Right lobe of liver (tissue), 6 donors: ENCODE measurements around the gene NDUFA5. TPM values are rescaled to one million over a fixed set of nuclear protein-coding genes. Genes with fewer than 3 reads are reported as not detected.
"Not testable (repeated sequence)": the region's sequence is repeated elsewhere in the genome, so short reads cannot be mapped to it uniquely, and the experiment has no call there.

Experiments used
- ATAC-seq, 4 donors: fragments of 200-7000 bp; cut with Tn5 transposase; one replicate each; pipeline ENCODE4 v1.9.1; 2020; ENCODE audit warnings: mild to moderate bottlenecking in 4 of 4, moderate library complexity in 4 of 4
- DNase-seq, 3 donors: peaks; one replicate each; pipeline ENCODE4 v3.0.0-alpha.2; 2020
- H3K27ac ChIP-seq, 3 donors: fragments of 200-600 bp; one replicate each; pipeline ENCODE4 v1.8.0; 2022
- H3K27me3 ChIP-seq, 2 donors: fragments of 200-600 bp; one replicate each; pipeline ENCODE4 v1.8.0; 2022
- H3K36me3 ChIP-seq, 4 donors: fragments of 200-600 bp; sonication (generic) in 1 of 4; one replicate each; pipeline versions ENCODE4 v1.5.1 to v1.8.0; 2017 to 2022; ENCODE audit warnings: control low read depth in 1 of 4
- H3K4me1 ChIP-seq, 4 donors: fragments of 200-600 bp; sonication (generic) in 1 of 4; one replicate each; pipeline versions ENCODE4 v1.5.1 to v1.8.0; 2017 to 2022; ENCODE audit warnings: control low read depth in 1 of 4
- H3K4me3 ChIP-seq, 3 donors: fragments of 200-600 bp; one replicate each; pipeline ENCODE4 v1.8.0; 2022
- H3K9me3 ChIP-seq, 4 donors: fragments of 200-600 bp; sonication (generic) in 1 of 4; one replicate each; pipeline versions ENCODE4 v1.5.1 to v1.8.0; 2017 to 2022; ENCODE audit warnings: control low read depth in 1 of 4
- CTCF ChIP-seq, 4 donors: fragments of 200-600 bp in 3 of 4; fragments of 450-650 bp in 1 of 4; IDR thresholded peaks; one replicate each; pipeline versions ENCODE4 v1.5.1 to v1.8.0; 2016 to 2022; ENCODE audit warnings: antibody characterized with exemption in 4 of 4, mild to moderate bottlenecking in 2 of 4
- POLR2A ChIP-seq: fragments of 450-650 bp; IDR thresholded peaks from one replicate; pipeline ENCODE4 v1.6.1; 2017; ENCODE audit warnings: antibody characterized with exemption, mild to moderate bottlenecking
- WGBS: methylation state at CpG from one replicate; pipeline ENCODE4 v1.1.6; 2018; ENCODE audit warnings: low coverage, low lambda C conversion rate; ENCODE audit not compliant: insufficient coverage; ENCODE audit errors: missing lambda C conversion rate; 5-methylcytosine and 5-hydroxymethylcytosine counted together
- intact Hi-C, 2 donors: fragments of 100-400 bp; cut with DNase I; formaldehyde crosslinking; loops; one replicate each; pipeline versions ENCODE4 v1.11.2 to v1.14.1; 2022
- total RNA-seq, 6 experiments: library from RNA; depleted of rRNA in 2 of 6; stranded (reverse); fragments of >200 nt in 2 of 6; fragmentation: NEBNext Ultra II Directional in 3 of 6; extraction: Animal tissue kit (Norgen Biotek cat#: 25700) in 3 of 6; gene quantifications; one replicate each; pipeline versions ENCODE4 v1.1.0 to v1.2.4, GENCODE V29; 2016 to 2023
- donor health status: DM: no; HTN: yes; CAD: no.
- donor health status: DM: no; HTN: no; CAD: no.
- donor health status: DM: no; HTN: no; CAD: no.
- donor health status: DM: no; HTN: yes; CAD: no.
- donor health status: DM: no; HTN: yes; CAD: no.

Gene NDUFA5
- total RNA-seq, 6 experiments from 2014 or later: 23.4 to 50.4 (median 44.0) TPM

GRCh38 chr7:123553159-123553558, 4.5 kb downstream of the NDUFA5 start:
- intact Hi-C loops: no loop called here
- Histone ChIP-seq H3K9me3 (no peaks in the 10 kb centered on the region), H3K36me3 (peaks cover 0 to 15% (median 5%) of the 10 kb centered on the region in 4 donors), H3K4me1 (peaks cover 0 to 8% (median 0%) of the 10 kb centered on the region in 4 donors), H3K4me3 (no peak overlapping the region), H3K27me3 (no peaks in the 10 kb centered on the region), H3K27ac (no peak overlapping the region)
- TF ChIP-seq CTCF (IDR thresholded peaks at IDR 0.05) (no peak), POLR2A (no peak)
- ATAC-seq (no peak), DNase-seq (no peak)
- 86% methylated on average over 3 of the region's 3 CpGs for WGBS

- DNase-seq: no peak
- ATAC-seq: no peak
- Histone ChIP-seq H3K36me3 (peaks cover 0 to 15% (median 5%) of the 10 kb centered on the region in 4 donors), H3K27ac (no peak overlapping the region), H3K4me1 (peaks cover 0 to 8% (median 0%) of the 10 kb centered on the region in 4 donors), H3K4me3 (no peak overlapping the region), H3K9me3 (no peaks in the 10 kb centered on the region), H3K27me3 (no peaks in the 10 kb centered on the region)
- WGBS: 100% methylated on average over 2 of the region's 2 CpGs
- TF ChIP-seq CTCF (IDR thresholded peaks at IDR 0.05) (no peak), POLR2A (no peak)
- intact Hi-C loops: no loop called here
Observed at GRCh38 chr7:123552641-123553040, 5.0 kb downstream of the NDUFA5 start.

- H3K4me1 ChIP-seq, intact Hi-C loops: not testable (repeated sequence)
- peaks cover 0 to 15% (median 5%) of the 10 kb centered on the region in 4 donors for H3K36me3 ChIP-seq
Observed at GRCh38 chr7:123552134-123552533, 5.5 kb downstream of the NDUFA5 start.

GRCh38 chr7:123548406-123548805, 9.2 kb downstream of the NDUFA5 start:
- intact Hi-C loops: no loop called here
- Histone ChIP-seq H3K36me3 (peaks cover 0 to 15% (median 4%) of the 10 kb centered on the region in 4 donors), H3K9me3 (no peaks in the 10 kb centered on the region), H3K27ac (no peak overlapping the region), H3K4me3 (no peak overlapping the region), H3K27me3 (no peaks in the 10 kb centered on the region), H3K4me1 (no peaks in the 10 kb centered on the region)
- ATAC-seq (no peak), DNase-seq (no peak)
- TF ChIP-seq POLR2A (no peak), CTCF (IDR thresholded peaks at IDR 0.05) (no peak)
- WGBS: 50% methylated on average over 1 of the region's 1 CpG

More at GRCh38 chr7:123552134-123552533, 5.5 kb downstream of the NDUFA5 start:
- not testable (repeated sequence) for H3K4me3 ChIP-seq, ATAC-seq, H3K9me3 ChIP-seq, DNase-seq, H3K27me3 ChIP-seq, H3K27ac ChIP-seq

- ATAC-seq (no peak), DNase-seq (no peak)
- Histone ChIP-seq H3K9me3 (no peaks in the 10 kb centered on the region), H3K4me3 (no peak overlapping the region), H3K27ac (no peak overlapping the region), H3K27me3 (no peaks in the 10 kb centered on the region), H3K4me1 (no peaks in the 10 kb centered on the region), H3K36me3 (peaks cover 0 to 3% (median 0%) of the 10 kb centered on the region in 4 donors)
- TF ChIP-seq POLR2A: no peak
- no peak for TF ChIP-seq CTCF (IDR thresholded peaks at IDR 0.05)
- intact Hi-C loops: no loop called here
- WGBS: 55% methylated on average over 1 of the region's 1 CpG
Observed at GRCh38 chr7:123539871-123540270, 17.7 kb downstream of the NDUFA5 start.
